Fibroblast of lung (primary cell): ENCODE data around the gene CMIP.

Experiments
- CTCF ChIP-seq, 2 donors: IDR thresholded peaks in 1 of 2; conservative IDR thresholded peaks in 1 of 2; 1 replicate in 1 of 2; 2 replicates in 1 of 2; pipeline ENCODE4 v1.5.1; 2011 to 2012; ENCODE audit warnings: low read length in 2 of 2, control low read depth in 1 of 2, inconsistent platforms in 1 of 2, low read depth in 1 of 2, mild to moderate bottlenecking in 1 of 2
- EZH2 ChIP-seq: IDR thresholded peaks from 2 replicates; pipeline ENCODE4 v1.5.1; 2012; ENCODE audit warnings: low read length, control low read depth, mild to moderate bottlenecking; ENCODE audit errors: missing control alignments

- no peak for TF ChIP-seq CTCF (conservative IDR thresholded peaks at IDR 0.05 in 1 of 2, IDR thresholded peaks at IDR 0.05 in 1 of 2; ENCODE audit: low read depth in 1 of 2, low read length in 2 of 2)
- TF ChIP-seq EZH2: no peak
These were observed 213.2 kb downstream of the CMIP start for GRCh38 chr16:81657781-81658180.
